GM21576 (cell line): ENCODE measurements around the gene PAX2.

Experiments used
- ATAC-seq: cut with Tn5 transposase; IDR thresholded peaks from one replicate; pipeline ENCODE4 v1.9.1; 2021; ENCODE audit warnings: mild to moderate bottlenecking, moderate library complexity; ENCODE audit not compliant: unreplicated experiment

Gene PAX2

GRCh38 chr10:100738055-100738827 is 7.1 kb upstream of the PAX2 start:
- ATAC-seq, result no peak

- ATAC-seq, result no peak
These were observed 5.6 kb upstream of the PAX2 start for GRCh38 chr10:100739517-100740368.

- no peak for ATAC-seq
These were observed 4.7 kb upstream of the PAX2 start for GRCh38 chr10:100740476-100741377.

- no peak for ATAC-seq
These were observed 3.9 kb upstream of the PAX2 start for GRCh38 chr10:100741378-100742075.

GRCh38 chr10:100742076-100742771 is 3.2 kb upstream of the PAX2 start:
- no peak for ATAC-seq

GRCh38 chr10:100742936-100743335 is 2.4 kb upstream of the PAX2 start:
- no peak for ATAC-seq

GRCh38 chr10:100743626-100744135 is 1.7 kb upstream of the PAX2 start:
- ATAC-seq, result no peak

- no peak for ATAC-seq
These were observed 1.0 kb upstream of the PAX2 start for GRCh38 chr10:100744136-100744986.

- ATAC-seq, result no peak
These were observed 751 bp downstream of the PAX2 start for GRCh38 chr10:100745882-100746783.

- no peak for ATAC-seq
These were observed 1.5 kb downstream of the PAX2 start for GRCh38 chr10:100746784-100747455.

GRCh38 chr10:100747456-100748230 is 2.3 kb downstream of the PAX2 start:
- ATAC-seq, result no peak

GRCh38 chr10:100748231-100749058 is 3.1 kb downstream of the PAX2 start:
- ATAC-seq, result no peak

GRCh38 chr10:100749059-100749308 is 3.6 kb downstream of the PAX2 start:
- no peak for ATAC-seq

GRCh38 chr10:100749309-100750217 is 4.2 kb downstream of the PAX2 start:
- no peak for ATAC-seq
